ENCODE data around the gene TRPM7. TPM values are rescaled to one million over a fixed set of nuclear protein-coding genes. Genes with fewer than 3 reads are reported as not detected.

The TRPM7 gene
- total and polyA plus RNA-seq, 2 of the 8 experiments (the other 6 are each of a cell fraction or from before 2014, with no cell fraction given): 7.5 to 33.2 TPM

DNA sequence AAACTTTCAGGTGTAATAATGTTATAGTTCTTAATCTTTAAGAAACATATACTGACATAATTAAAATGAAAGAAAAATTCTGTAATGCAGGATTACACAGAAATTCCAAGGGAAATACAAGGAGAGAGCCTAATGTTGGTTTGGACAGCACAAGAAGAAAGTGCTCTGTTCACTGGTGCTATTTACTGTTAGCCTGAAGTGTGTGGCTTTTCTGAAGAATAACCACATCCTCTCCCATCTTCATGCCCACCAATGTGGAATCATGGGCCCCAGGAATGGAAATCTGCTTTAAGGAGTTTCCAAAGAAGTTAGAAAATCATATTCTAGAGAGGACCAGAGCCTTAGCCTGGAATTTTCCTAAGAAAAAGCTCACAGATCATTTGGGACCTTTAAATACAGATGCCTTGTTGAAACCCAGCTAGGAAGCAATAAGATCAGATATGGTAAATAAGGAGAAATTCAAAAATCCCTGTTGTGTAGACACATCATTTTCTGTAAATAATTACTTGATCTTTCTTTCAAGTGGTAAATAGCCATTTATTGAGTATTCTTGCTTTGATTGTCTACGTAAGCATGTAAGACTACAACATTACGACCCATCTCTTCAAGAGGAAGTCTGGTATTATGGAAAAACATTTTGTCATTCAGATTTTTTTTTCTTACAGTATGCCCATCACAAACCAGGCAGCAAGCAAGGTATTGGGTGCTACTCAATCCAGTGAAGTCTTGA lies 129.8 kb downstream of the TRPM7 start:
- Histone ChIP-seq H2AFZ (ENCODE audit: low read length) (no peak overlapping the region), H3K27me3 (replicated peaks in 1 of 4; ENCODE audit: control insufficient read depth in 3 of 4, extremely low read depth in 1 of 4, insufficient read depth in 3 of 4, low read length in 3 of 4) (no peaks in the 10 kb centered on the region), H3K56ac (replicated peaks; ENCODE audit: insufficient read length, low read depth, low read length) (no peak overlapping the region), H2BK15ac (ENCODE audit: low read length) (no peak overlapping the region), H3K4me2 (ENCODE audit: insufficient read depth in 1 of 2, low read depth in 2 of 2, low read length in 2 of 2) (no peak overlapping the region), H3K36me3 (ENCODE audit: control insufficient read depth in 2 of 4, insufficient read depth in 4 of 4, low read length in 3 of 4) (peaks cover 0 to 3% (median 0%) of the 10 kb centered on the region in 4 experiments; a peak in 1 of 8 replicates), H4K5ac (ENCODE audit: insufficient read length, low read depth, low read length) (no peak overlapping the region), H3K27ac (ENCODE audit: low read depth, low read length) (no peak overlapping the region), H2AK5ac (ENCODE audit: low read depth, low read length) (no peak overlapping the region), H3K9ac (replicated peaks in 1 of 4; ENCODE audit: extremely low read depth in 1 of 4, low read depth in 3 of 4, low read length in 3 of 4) (no peak overlapping the region), H4K91ac (replicated peaks; ENCODE audit: insufficient read length, low read length) (no peak overlapping the region), H2BK5ac (ENCODE audit: low read depth, low read length) (no peak overlapping the region), H3K4ac (replicated peaks; ENCODE audit: insufficient read length, low read depth, low read length) (no peak overlapping the region), H3K4me3 (ENCODE audit: extremely low read depth in 1 of 4, insufficient read depth in 2 of 4, low read depth in 3 of 4, low read length in 4 of 4) (no peak overlapping the region), H3K23ac (ENCODE audit: insufficient read length) (no peak overlapping the region), H3K23me2 (ENCODE audit: low read depth, low read length) (no peaks in the 10 kb centered on the region), H2BK120ac (replicated peaks; ENCODE audit: low read depth, low read length) (no peak overlapping the region), H3K79me2 (ENCODE audit: control insufficient read depth in 1 of 2, insufficient read depth in 2 of 2, low read length in 2 of 2) (no peaks in the 10 kb centered on the region), H3K79me1 (ENCODE audit: low read depth, low read length) (no peaks in the 10 kb centered on the region), H2BK12ac (ENCODE audit: low read depth, low read length) (no peak overlapping the region), H3K9me3 (ENCODE audit: insufficient read depth in 2 of 2, low read depth in 1 of 2, low read length in 1 of 2) (no peaks in the 10 kb centered on the region), H3K4me1 (replicated peaks in 1 of 4; ENCODE audit: control insufficient read depth in 3 of 4, insufficient read depth in 4 of 4, low read length in 3 of 4) (no peaks in the 10 kb centered on the region), H3K18ac (ENCODE audit: extremely low read depth, low read length) (no peak overlapping the region), H3K14ac (ENCODE audit: insufficient read length) (no peak overlapping the region), H4K8ac (ENCODE audit: extremely low read depth, insufficient read depth, low read length) (no peak overlapping the region), H4K20me1 (replicated peaks in 1 of 2; ENCODE audit: control insufficient read depth in 1 of 2, insufficient read depth in 2 of 2, low read length in 2 of 2) (no peaks in the 10 kb centered on the region), H2BK20ac (ENCODE audit: low read length) (no peak overlapping the region)
- TF ChIP-seq CBX8 (IDR thresholded peaks at IDR 0.05; ENCODE audit: borderline replicate concordance, low read depth, low read length): no peak
- ChIA-PET CTCF (ENCODE audit: partially characterized antibody) (no interaction called here), POLR2A (ENCODE audit: partially characterized antibody) (no interaction called here)
- DNase-seq (ENCODE audit: low read depth in 1 of 2, low spot score in 2 of 2) (no peak), FAIRE-seq (no peak)
- WGBS, 2 experiments (ENCODE audit: extremely low coverage in 1 of 2, insufficient coverage in 1 of 2, insufficient read length in 1 of 2, insufficient replicate concordance in 2 of 2, low coverage in 1 of 2, low lambda C conversion rate in 2 of 2, missing lambda C conversion rate in 1 of 2): 88% methylated on average over 2 of the region's 2 CpGs; no CpG with 5 or more reads in 1 of the 2 experiments

Data from H1 (cell line).